ENCODE measurements around the gene CEPT1. TPM values are rescaled to one million over a fixed set of nuclear protein-coding genes. Genes with fewer than 3 reads are reported as not detected.

CEPT1 gene
- total and polyA plus RNA-seq, 2 of the 13 experiments (the other 11 are each of a cell fraction or from before 2014, with no cell fraction given) = 35.7 to 48.2 TPM

- POLR2A ChIA-PET = no interaction called here
- CTCF ChIA-PET (ENCODE audit: low intra/inter-chr PET ratio, low total read pairs) = no interaction called here
- Histone ChIP-seq H3K9me3 (ENCODE audit: low read length) (peaks cover 18% of the 10 kb centered on the region), H3K4me1 (ENCODE audit: insufficient read depth, low read length) (peaks cover 31% of the 10 kb centered on the region), H3K4me3 (replicated peaks in 1 of 3; ENCODE audit: insufficient read depth in 1 of 3, low read depth in 2 of 3, low read length in 3 of 3) (no peak overlapping the region), H3K27me3 (ENCODE audit: control insufficient read depth in 1 of 2, insufficient read depth in 2 of 2, low read length in 2 of 2) (no peaks in the 10 kb centered on the region), H4K20me1 (ENCODE audit: insufficient read depth, low read length) (no peaks in the 10 kb centered on the region), H2AFZ (ENCODE audit: low read length) (no peak overlapping the region), H3K36me3 (replicated peaks in 1 of 2; ENCODE audit: control insufficient read depth in 1 of 2, insufficient read depth in 2 of 2, low read length in 2 of 2) (no peaks in the 10 kb centered on the region), H3K79me2 (ENCODE audit: insufficient read depth, low read length) (no peaks in the 10 kb centered on the region), H3K4me2 (ENCODE audit: low read depth, low read length) (no peak overlapping the region), H3K27ac (ENCODE audit: extremely low read length, insufficient read depth, low read length) (no peak overlapping the region), H3K9ac (ENCODE audit: insufficient read depth, low read depth, low read length) (no peak overlapping the region)
- DNase-seq (ENCODE audit: low spot score) (peak; percentile 37), FAIRE-seq (no peak), ATAC-seq (peak; percentile 57; the same call in 2 of the 3 replicates)
- BruUV-seq (replicated peaks) = no TSS peak
- in situ Hi-C loops (cut with HindIII; ENCODE audit: extremely low pct_ligation_motif_present, low pct_unique_long_range_greater_than_20kb) = no loop called here
- WGBS (ENCODE audit: low lambda C conversion rate) = 78% methylated on average over 1 of the region's 1 CpG
- intact Hi-C loops (cut with micrococcal nuclease; ENCODE audit: unreplicated experiment) = no loop called here
- no peak for TF ChIP-seq NR2F2 (IDR thresholded peaks at IDR 0.05; ENCODE audit: borderline replicate concordance, low read depth)
- no peak for TF ChIP-seq ZNF205 (CRISPR knock-in tag; IDR thresholded peaks at IDR 0.05)
- TF ChIP-seq ZNF441 (CRISPR knock-in tag; IDR thresholded peaks at IDR 0.05; ENCODE audit: borderline replicate concordance) = no peak
- peak; percentile 66; the same call in 1 of the 2 replicates for TF ChIP-seq CBX5 (CRISPR knock-in tag; IDR thresholded peaks at IDR 0.05; ENCODE audit: borderline replicate concordance)
- no peak for TF ChIP-seq ZNF251 (CRISPR knock-in tag; IDR thresholded peaks at IDR 0.05)
- TF ChIP-seq, protein P1, sequence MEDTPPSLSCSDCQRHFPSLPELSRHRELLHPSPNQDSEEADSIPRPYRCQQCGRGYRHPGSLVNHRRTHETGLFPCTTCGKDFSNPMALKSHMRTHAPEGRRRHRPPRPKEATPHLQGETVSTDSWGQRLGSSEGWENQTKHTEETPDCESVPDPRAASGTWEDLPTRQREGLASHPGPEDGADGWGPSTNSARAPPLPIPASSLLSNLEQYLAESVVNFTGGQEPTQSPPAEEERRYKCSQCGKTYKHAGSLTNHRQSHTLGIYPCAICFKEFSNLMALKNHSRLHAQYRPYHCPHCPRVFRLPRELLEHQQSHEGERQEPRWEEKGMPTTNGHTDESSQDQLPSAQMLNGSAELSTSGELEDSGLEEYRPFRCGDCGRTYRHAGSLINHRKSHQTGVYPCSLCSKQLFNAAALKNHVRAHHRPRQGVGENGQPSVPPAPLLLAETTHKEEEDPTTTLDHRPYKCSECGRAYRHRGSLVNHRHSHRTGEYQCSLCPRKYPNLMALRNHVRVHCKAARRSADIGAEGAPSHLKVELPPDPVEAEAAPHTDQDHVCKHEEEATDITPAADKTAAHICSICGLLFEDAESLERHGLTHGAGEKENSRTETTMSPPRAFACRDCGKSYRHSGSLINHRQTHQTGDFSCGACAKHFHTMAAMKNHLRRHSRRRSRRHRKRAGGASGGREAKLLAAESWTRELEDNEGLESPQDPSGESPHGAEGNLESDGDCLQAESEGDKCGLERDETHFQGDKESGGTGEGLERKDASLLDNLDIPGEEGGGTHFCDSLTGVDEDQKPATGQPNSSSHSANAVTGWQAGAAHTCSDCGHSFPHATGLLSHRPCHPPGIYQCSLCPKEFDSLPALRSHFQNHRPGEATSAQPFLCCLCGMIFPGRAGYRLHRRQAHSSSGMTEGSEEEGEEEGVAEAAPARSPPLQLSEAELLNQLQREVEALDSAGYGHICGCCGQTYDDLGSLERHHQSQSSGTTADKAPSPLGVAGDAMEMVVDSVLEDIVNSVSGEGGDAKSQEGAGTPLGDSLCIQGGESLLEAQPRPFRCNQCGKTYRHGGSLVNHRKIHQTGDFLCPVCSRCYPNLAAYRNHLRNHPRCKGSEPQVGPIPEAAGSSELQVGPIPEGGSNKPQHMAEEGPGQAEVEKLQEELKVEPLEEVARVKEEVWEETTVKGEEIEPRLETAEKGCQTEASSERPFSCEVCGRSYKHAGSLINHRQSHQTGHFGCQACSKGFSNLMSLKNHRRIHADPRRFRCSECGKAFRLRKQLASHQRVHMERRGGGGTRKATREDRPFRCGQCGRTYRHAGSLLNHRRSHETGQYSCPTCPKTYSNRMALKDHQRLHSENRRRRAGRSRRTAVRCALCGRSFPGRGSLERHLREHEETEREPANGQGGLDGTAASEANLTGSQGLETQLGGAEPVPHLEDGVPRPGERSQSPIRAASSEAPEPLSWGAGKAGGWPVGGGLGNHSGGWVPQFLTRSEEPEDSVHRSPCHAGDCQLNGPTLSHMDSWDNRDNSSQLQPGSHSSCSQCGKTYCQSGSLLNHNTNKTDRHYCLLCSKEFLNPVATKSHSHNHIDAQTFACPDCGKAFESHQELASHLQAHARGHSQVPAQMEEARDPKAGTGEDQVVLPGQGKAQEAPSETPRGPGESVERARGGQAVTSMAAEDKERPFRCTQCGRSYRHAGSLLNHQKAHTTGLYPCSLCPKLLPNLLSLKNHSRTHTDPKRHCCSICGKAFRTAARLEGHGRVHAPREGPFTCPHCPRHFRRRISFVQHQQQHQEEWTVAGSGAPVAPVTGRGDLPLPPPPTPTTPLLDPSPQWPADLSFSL (CRISPR knock-in tag; IDR thresholded peaks at IDR 0.05) = no peak
- TF ChIP-seq ZNF614 (CRISPR knock-in tag; IDR thresholded peaks at IDR 0.05; ENCODE audit: borderline replicate concordance) = 0 out of 2 replicates have a peak, but pooled peaks have one; percentile 21
- TF ChIP-seq SOX13 (IDR thresholded peaks at IDR 0.05) = no peak
- TF ChIP-seq SOX13 (CRISPR knock-in tag; conservative IDR thresholded peaks at IDR 0.05 in 1 of 2, IDR thresholded peaks at IDR 0.05 in 1 of 2) = peak in 1 of 2 experiments; percentile 66; a peak in 2 of 4 replicates
- TF ChIP-seq ZNF589 (CRISPR knock-in tag; conservative IDR thresholded peaks at IDR 0.05) = no peak
- no peak for TF ChIP-seq ZNF101 (CRISPR knock-in tag; IDR thresholded peaks at IDR 0.05; ENCODE audit: borderline replicate concordance, low read depth)
- no peak for TF ChIP-seq SSRP1 (CRISPR knock-in tag; IDR thresholded peaks at IDR 0.05)
- peak; percentile 30 for TF ChIP-seq ZFP36 (IDR thresholded peaks at IDR 0.05; ENCODE audit: borderline replicate concordance, low read depth, low read length, partially characterized antibody)
- TF ChIP-seq GABPA (IDR thresholded peaks at IDR 0.05; ENCODE audit: low read depth, low read length) = no peak
- 0 out of 2 replicates have a peak, but pooled peaks have one; percentile 10 for TF ChIP-seq GABPA (CRISPR knock-in tag; IDR thresholded peaks at IDR 0.05; ENCODE audit: low read depth)
- TF ChIP-seq FOXA3 (CRISPR knock-in tag; IDR thresholded peaks at IDR 0.05) = peak; percentile 29; the same call in 1 of the 2 replicates
- no peak for TF ChIP-seq PHF5A (CRISPR knock-in tag; IDR thresholded peaks at IDR 0.05; ENCODE audit: low read depth, unreplicated experiment)
- TF ChIP-seq SP2 (CRISPR knock-in tag; IDR thresholded peaks at IDR 0.05) = no peak
- TF ChIP-seq SETDB1 (CRISPR knock-in tag; IDR thresholded peaks at IDR 0.05; ENCODE audit: borderline replicate concordance) = peak; percentile 88; the same call in 1 of the 2 replicates
These were observed 40.7 kb upstream of the CEPT1 start for GRCh38 chr1:111099289-111099688.

Data from HepG2 (cell line).